HepG2 (cell line): ENCODE results near the gene VAT1L. TPM values are rescaled to one million over a fixed set of nuclear protein-coding genes. Genes with fewer than 3 reads are reported as not detected.

Experiments
- CREM ChIP-seq, 2 experiments: sonication (generic) in 1 of 2; formaldehyde crosslinking in 1 of 2; IDR thresholded peaks; 2 replicates each; pipeline versions ENCODE4 v1.4.0 to v1.6.1; 2016 to 2020; ENCODE audit warnings: antibody characterized with exemption in 1 of 2, mild to moderate bottlenecking in 1 of 2, missing genetic modification reagents in 1 of 2
- GATAD2A ChIP-seq: IDR thresholded peaks from 2 replicates; pipeline ENCODE4 v1.6.1; 2016
- KAT8 ChIP-seq: IDR thresholded peaks from 2 replicates; pipeline ENCODE4 v1.6.1; 2016; ENCODE audit warnings: missing genetic modification reagents, missing compliant biosample characterization
- KDM5B ChIP-seq: sonication (generic); formaldehyde crosslinking; IDR thresholded peaks from 2 replicates; pipeline ENCODE4 v1.4.0; 2020; ENCODE audit warnings: missing genetic modification reagents, mild to moderate bottlenecking, borderline replicate concordance
- KDM6A ChIP-seq: IDR thresholded peaks from 2 replicates; pipeline ENCODE4 v1.6.1; 2016; ENCODE audit warnings: low read depth
- RCOR2 ChIP-seq: IDR thresholded peaks from 2 replicates; pipeline ENCODE4 v1.6.1; 2016; ENCODE audit warnings: missing biosample characterization, missing genetic modification reagents
- SP5 ChIP-seq: IDR thresholded peaks from 2 replicates; pipeline ENCODE4 v1.6.1; 2016; ENCODE audit warnings: low read depth, borderline replicate concordance
- TCF7 ChIP-seq: sonication (generic); IDR thresholded peaks from 2 replicates; pipeline ENCODE4 v1.6.1; 2016; ENCODE audit warnings: antibody characterized with exemption, low read depth
- ZNF331 ChIP-seq: sonication (generic); formaldehyde crosslinking; IDR thresholded peaks from 2 replicates; pipeline ENCODE4 v1.4.0; 2020; ENCODE audit warnings: missing genetic modification reagents
- ZNF333 ChIP-seq: sonication (generic); formaldehyde crosslinking; IDR thresholded peaks from 2 replicates; pipeline ENCODE4 v1.4.0; 2020; ENCODE audit warnings: mild to moderate bottlenecking, missing genetic modification reagents, borderline replicate concordance
- ZNF496 ChIP-seq: sonication (generic); formaldehyde crosslinking; IDR thresholded peaks from 2 replicates; pipeline ENCODE4 v1.8.1; 2023; ENCODE audit warnings: mild to moderate bottlenecking, moderate library complexity, missing genetic modification reagents; ENCODE audit not compliant: insufficient replicate concordance
- ZNF614 ChIP-seq: IDR thresholded peaks from 2 replicates; pipeline ENCODE4 v1.6.1; 2018; ENCODE audit warnings: missing biosample characterization, missing genetic modification reagents, inconsistent platforms, borderline replicate concordance
- ZNF616 ChIP-seq: sonication (generic); formaldehyde crosslinking; IDR thresholded peaks from 2 replicates; pipeline ENCODE4 v1.5.0; 2020; ENCODE audit warnings: low read depth, mild to moderate bottlenecking, missing genetic modification reagents
- ZNF652 ChIP-seq: IDR thresholded peaks from 2 replicates; pipeline ENCODE4 v1.6.1; 2016; ENCODE audit warnings: low read depth, borderline replicate concordance
- ZNF713 ChIP-seq: sonication (generic); formaldehyde crosslinking; IDR thresholded peaks from 2 replicates; pipeline ENCODE4 v1.4.0; 2020; ENCODE audit warnings: mild to moderate bottlenecking, missing genetic modification reagents
- ZNF777 ChIP-seq: sonication (generic); formaldehyde crosslinking; IDR thresholded peaks from 2 replicates; pipeline ENCODE4 v1.4.0; 2020; ENCODE audit warnings: missing genetic modification reagents
- polyA plus RNA-seq, 8 experiments: library from polyadenylated mRNA; depleted of rRNA in 3 of 8; stranded (reverse) in 7 of 8; unstranded in 1 of 8; fragments of >200 nt; fragmentation: Illumina TruSeq in 4 of 8; extraction: Trizol in 4 of 8; gene quantifications; 2 replicates each; pipeline versions ENCODE4 v1.2.1 to v1.2.3, GENCODE V29; 2011 to 2016; ENCODE audit warnings: low read depth in 4 of 8, missing spikeins in 1 of 8, mixed read lengths in 1 of 8; ENCODE audit not compliant: insufficient read depth in 1 of 8
- total RNA-seq, 5 experiments: library from RNA; depleted of rRNA; stranded (reverse); fragments of >200 nt; fragmentation: Illumina TruSeq; extraction: Trizol; gene quantifications; 2 replicates each; pipeline ENCODE4 v1.2.3, GENCODE V29; 2016; ENCODE audit warnings: low read depth in 1 of 5
- TF ChIP-seq, protein P1 (sequence below): IDR thresholded peaks from 2 replicates; pipeline ENCODE4 v1.6.1; 2016
- TF ChIP-seq, protein P2 (sequence below): sonication (generic); formaldehyde crosslinking; IDR thresholded peaks from 2 replicates; pipeline ENCODE4 v1.8.0; 2022; ENCODE audit warnings: mild to moderate bottlenecking, missing genetic modification reagents, borderline replicate concordance
- TF ChIP-seq, protein P3 (sequence below): sonication (generic); formaldehyde crosslinking; IDR thresholded peaks from 2 replicates; pipeline ENCODE4 v1.4.0; 2020; ENCODE audit warnings: missing genetic modification reagents
- TF ChIP-seq, protein P4 (sequence below): sonication (generic); formaldehyde crosslinking; IDR thresholded peaks from 2 replicates; pipeline ENCODE4 v1.8.1; 2023; ENCODE audit warnings: missing genetic modification reagents, mild to moderate bottlenecking, borderline replicate concordance
- TF ChIP-seq, protein P5 (sequence below): sonication (generic); formaldehyde crosslinking; IDR thresholded peaks from 2 replicates; pipeline ENCODE4 v1.5.0; 2020; ENCODE audit warnings: mild to moderate bottlenecking, missing genetic modification reagents, borderline replicate concordance
- TF ChIP-seq, protein P6 (sequence below): sonication (generic); formaldehyde crosslinking; IDR thresholded peaks from 2 replicates; pipeline ENCODE4 v1.4.0; 2020; ENCODE audit warnings: low read depth, mild to moderate bottlenecking, missing genetic modification reagents

VAT1L gene
- total and polyA plus RNA-seq, 2 of the 13 experiments (the other 11 are each of a cell fraction or from before 2014, with no cell fraction given) = not detected

DNA sequence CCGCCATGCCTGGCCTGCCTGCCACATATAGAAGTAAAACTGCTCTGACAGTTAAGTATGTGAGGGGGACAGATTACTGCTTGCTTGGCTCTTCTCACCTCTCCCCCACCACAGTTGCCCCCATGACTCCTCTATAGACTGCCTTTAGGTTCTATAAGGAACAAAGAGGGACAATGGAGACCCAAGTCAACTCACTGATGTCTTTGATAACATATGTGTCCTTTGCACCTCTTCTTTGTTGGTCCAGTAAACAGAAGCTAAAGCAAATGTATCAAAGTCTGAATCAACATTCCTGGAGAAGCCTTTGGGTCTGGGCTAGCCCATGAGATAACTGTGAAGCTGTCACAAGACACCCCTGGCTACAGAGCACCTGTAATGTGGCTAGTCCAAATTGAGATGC is 38.9 kb upstream of the VAT1L start (continued):
- TF ChIP-seq CREM (IDR thresholded peaks at IDR 0.05) = peak; percentile 66
- TF ChIP-seq CREM (CRISPR knock-in tag; IDR thresholded peaks at IDR 0.05) = no peak
- no peak for TF ChIP-seq ZNF496
- no peak for TF ChIP-seq ZNF333 (CRISPR knock-in tag)
- peak; percentile 59; the same call in 1 of the 2 replicates for TF ChIP-seq TCF7
- TF ChIP-seq ZNF777 (CRISPR knock-in tag) = no peak
- no peak; the same call in 1 of the 2 replicates for TF ChIP-seq SP5 (CRISPR knock-in tag)
- TF ChIP-seq, protein P1, sequence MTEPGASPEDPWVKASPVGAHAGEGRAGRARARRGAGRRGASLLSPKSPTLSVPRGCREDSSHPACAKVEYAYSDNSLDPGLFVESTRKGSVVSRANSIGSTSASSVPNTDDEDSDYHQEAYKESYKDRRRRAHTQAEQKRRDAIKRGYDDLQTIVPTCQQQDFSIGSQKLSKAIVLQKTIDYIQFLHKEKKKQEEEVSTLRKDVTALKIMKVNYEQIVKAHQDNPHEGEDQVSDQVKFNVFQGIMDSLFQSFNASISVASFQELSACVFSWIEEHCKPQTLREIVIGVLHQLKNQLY (CRISPR knock-in tag) = no peak
- peak; percentile 84 for TF ChIP-seq GATAD2A (CRISPR knock-in tag)
- TF ChIP-seq, protein P2, sequence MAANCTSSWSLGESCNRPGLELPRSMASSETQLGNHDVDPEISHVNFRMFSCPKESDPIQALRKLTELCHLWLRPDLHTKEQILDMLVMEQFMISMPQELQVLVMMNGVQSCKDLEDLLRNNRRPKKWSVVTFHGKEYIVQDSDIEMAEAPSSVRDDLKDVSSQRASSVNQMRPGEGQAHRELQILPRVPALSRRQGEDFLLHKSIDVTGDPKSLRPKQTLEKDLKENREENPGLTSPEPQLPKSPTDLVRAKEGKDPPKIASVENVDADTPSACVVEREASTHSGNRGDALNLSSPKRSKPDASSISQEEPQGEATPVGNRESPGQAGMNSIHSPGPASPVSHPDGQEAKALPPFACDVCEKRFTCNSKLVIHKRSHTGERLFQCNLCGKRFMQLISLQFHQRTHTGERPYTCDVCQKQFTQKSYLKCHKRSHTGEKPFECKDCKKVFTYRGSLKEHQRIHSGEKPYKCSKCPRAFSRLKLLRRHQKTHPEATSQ = 0 out of 2 replicates have a peak, but pooled peaks have one; percentile 44
- TF ChIP-seq ZNF616 (CRISPR knock-in tag) = no peak
- TF ChIP-seq, protein P3, sequence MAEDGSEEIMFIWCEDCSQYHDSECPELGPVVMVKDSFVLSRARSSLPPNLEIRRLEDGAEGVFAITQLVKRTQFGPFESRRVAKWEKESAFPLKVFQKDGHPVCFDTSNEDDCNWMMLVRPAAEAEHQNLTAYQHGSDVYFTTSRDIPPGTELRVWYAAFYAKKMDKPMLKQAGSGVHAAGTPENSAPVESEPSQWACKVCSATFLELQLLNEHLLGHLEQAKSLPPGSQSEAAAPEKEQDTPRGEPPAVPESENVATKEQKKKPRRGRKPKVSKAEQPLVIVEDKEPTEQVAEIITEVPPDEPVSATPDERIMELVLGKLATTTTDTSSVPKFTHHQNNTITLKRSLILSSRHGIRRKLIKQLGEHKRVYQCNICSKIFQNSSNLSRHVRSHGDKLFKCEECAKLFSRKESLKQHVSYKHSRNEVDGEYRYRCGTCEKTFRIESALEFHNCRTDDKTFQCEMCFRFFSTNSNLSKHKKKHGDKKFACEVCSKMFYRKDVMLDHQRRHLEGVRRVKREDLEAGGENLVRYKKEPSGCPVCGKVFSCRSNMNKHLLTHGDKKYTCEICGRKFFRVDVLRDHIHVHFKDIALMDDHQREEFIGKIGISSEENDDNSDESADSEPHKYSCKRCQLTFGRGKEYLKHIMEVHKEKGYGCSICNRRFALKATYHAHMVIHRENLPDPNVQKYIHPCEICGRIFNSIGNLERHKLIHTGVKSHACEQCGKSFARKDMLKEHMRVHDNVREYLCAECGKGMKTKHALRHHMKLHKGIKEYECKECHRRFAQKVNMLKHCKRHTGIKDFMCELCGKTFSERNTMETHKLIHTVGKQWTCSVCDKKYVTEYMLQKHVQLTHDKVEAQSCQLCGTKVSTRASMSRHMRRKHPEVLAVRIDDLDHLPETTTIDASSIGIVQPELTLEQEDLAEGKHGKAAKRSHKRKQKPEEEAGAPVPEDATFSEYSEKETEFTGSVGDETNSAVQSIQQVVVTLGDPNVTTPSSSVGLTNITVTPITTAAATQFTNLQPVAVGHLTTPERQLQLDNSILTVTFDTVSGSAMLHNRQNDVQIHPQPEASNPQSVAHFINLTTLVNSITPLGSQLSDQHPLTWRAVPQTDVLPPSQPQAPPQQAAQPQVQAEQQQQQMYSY (CRISPR knock-in tag) = no peak
- TF ChIP-seq KAT8 = no peak
- 0 out of 2 replicates have a peak, but pooled peaks have one; percentile 54 for TF ChIP-seq RCOR2 (CRISPR knock-in tag)
- peak; percentile 59; the same call in 1 of the 2 replicates for TF ChIP-seq ZNF331
- TF ChIP-seq ZNF652 (CRISPR knock-in tag) = no peak
- no peak for TF ChIP-seq ZNF614 (CRISPR knock-in tag)
- TF ChIP-seq, protein P4, sequence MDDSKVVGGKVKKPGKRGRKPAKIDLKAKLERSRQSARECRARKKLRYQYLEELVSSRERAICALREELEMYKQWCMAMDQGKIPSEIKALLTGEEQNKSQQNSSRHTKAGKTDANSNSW (CRISPR knock-in tag) = no peak
- TF ChIP-seq ZNF713 = no peak
- TF ChIP-seq, protein P5, sequence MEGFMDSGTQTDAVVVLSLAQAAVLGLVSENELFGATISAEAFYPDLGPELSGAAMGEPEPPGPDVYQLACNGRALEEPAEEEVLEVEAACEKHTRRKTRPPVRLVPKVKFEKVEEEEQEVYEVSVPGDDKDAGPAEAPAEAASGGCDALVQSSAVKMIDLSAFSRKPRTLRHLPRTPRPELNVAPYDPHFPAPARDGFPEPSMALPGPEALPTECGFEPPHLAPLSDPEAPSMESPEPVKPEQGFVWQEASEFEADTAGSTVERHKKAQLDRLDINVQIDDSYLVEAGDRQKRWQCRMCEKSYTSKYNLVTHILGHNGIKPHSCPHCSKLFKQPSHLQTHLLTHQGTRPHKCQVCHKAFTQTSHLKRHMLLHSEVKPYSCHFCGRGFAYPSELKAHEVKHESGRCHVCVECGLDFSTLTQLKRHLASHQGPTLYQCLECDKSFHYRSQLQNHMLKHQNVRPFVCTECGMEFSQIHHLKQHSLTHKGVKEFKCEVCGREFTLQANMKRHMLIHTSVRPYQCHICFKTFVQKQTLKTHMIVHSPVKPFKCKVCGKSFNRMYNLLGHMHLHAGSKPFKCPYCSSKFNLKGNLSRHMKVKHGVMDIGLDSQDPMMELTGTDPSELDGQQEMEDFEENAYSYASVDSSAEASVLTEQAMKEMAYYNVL = peak; percentile 58; the same call in 1 of the 2 replicates
- TF ChIP-seq, protein P6, sequence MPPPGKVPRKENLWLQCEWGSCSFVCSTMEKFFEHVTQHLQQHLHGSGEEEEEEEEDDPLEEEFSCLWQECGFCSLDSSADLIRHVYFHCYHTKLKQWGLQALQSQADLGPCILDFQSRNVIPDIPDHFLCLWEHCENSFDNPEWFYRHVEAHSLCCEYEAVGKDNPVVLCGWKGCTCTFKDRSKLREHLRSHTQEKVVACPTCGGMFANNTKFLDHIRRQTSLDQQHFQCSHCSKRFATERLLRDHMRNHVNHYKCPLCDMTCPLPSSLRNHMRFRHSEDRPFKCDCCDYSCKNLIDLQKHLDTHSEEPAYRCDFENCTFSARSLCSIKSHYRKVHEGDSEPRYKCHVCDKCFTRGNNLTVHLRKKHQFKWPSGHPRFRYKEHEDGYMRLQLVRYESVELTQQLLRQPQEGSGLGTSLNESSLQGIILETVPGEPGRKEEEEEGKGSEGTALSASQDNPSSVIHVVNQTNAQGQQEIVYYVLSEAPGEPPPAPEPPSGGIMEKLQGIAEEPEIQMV (CRISPR knock-in tag) = no peak
- TF ChIP-seq KDM5B (CRISPR knock-in tag) = no peak
- TF ChIP-seq KDM6A (CRISPR knock-in tag) = peak; percentile 91
